HG03097 (cell line): ENCODE data around the gene BANP.
"Not testable (repeated sequence)": the region's sequence is repeated elsewhere in the genome, so short reads cannot be mapped to it uniquely, and the experiment has no call there.

Experiments
- ATAC-seq: cut with Tn5 transposase; IDR thresholded peaks from one replicate; pipeline ENCODE4 v1.9.1; 2021; ENCODE audit not compliant: unreplicated experiment, low FRiP score

The BANP gene

DNA sequence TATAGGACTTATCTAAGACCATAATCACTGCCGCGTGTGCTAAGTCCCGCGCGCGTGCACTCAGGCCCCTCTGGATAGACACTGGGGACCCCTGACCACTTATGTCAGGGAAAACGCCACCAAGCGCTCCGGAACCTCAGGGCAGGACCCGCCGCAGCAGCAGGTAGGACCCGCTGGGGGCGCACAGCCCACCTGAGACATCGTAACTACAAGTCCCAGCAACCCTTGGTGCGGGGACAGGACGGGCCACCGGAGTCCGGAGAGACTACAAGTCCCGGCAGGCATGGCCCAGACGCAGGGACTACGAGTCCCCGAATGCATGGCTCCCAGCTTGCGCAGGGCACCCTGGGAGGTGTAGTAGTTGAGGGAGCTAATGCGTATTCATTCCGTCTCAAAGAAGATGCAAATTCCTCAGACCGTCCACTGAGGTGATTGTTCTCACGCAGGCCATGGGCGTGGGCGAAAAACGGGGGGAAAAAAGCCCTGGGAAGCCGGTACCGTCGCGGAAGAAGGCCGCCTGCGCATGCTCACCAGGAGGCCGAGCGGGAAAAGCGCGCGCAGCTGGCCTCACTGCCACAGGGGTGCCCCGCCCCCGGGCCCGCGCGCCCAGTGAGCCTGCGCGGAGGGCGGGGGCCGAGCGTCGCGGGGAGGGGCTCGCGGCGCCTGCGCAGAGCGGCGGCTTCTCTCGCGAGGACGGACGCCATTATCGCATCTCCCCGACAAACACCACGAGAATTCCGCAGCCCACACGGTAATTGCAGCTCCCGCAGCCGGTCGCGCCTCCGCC lies at the start of gene BANP:
Gene BANP (plus strand): TSS at position 670 of the 787 bp plus-strand sequence. CDS start 23,682 bp downstream, outside the sequence.
- peak; percentile 87 for ATAC-seq

DNA sequence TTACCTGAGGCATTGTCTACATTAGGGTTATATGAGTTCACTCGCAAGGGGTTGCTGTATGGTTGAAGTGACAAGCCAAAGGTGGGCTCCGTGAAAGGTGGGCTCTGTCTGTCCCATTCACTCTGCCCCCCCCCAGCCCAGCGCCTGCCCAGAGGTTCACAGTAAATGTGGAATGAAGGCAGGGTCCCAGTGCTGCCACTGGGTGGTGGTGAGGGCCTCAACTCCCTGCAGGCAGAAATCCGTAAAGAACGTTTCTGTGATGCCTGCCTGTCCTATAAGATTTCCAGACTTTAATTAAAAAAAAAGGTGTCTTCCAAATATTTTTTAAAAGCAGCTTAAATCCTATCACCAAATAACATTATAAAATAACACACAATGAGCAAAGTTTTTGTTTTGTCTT lies 46.3 kb upstream of the BANP start:
- not testable (repeated sequence) for ATAC-seq

GRCh38 chr16:87905521-87905920 lies 45.7 kb upstream of the BANP start:
- not testable (repeated sequence) for ATAC-seq

GRCh38 chr16:87908101-87908500 lies 43.1 kb upstream of the BANP start:
- ATAC-seq = not testable (repeated sequence)

GRCh38 chr16:87909203-87909935 lies 41.9 kb upstream of the BANP start:
- ATAC-seq = not testable (repeated sequence)

- ATAC-seq = not testable (repeated sequence)
Observed at GRCh38 chr16:87911106-87911763, 40.0 kb upstream of the BANP start.

DNA sequence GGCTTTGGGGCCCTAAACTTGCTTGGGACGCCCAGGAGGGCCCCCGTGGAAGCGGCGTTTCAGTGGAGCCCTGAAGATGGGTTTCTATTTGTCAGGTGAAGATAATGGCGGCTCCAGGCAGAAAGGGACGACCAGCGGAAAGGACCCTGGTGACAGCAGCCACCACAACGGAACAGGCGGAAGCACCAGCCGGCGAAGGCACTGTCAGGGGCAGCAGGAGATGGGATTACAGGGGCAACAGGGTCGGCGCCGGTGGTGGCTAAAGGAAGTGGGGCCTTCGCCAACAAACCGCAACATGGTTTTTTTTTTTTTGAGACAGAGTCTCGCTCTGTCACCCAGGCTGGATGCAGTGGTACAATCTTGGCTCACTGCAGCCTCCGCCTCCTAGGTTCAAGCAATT lies 38.5 kb upstream of the BANP start:
- ATAC-seq = not testable (repeated sequence)

- ATAC-seq = not testable (repeated sequence)
Observed at GRCh38 chr16:87914021-87914725, 37.1 kb upstream of the BANP start.

GRCh38 chr16:87914812-87915211 lies 36.4 kb upstream of the BANP start:
- no peak for ATAC-seq

- ATAC-seq = no peak
Observed at GRCh38 chr16:87917503-87917902, 33.7 kb upstream of the BANP start.

DNA sequence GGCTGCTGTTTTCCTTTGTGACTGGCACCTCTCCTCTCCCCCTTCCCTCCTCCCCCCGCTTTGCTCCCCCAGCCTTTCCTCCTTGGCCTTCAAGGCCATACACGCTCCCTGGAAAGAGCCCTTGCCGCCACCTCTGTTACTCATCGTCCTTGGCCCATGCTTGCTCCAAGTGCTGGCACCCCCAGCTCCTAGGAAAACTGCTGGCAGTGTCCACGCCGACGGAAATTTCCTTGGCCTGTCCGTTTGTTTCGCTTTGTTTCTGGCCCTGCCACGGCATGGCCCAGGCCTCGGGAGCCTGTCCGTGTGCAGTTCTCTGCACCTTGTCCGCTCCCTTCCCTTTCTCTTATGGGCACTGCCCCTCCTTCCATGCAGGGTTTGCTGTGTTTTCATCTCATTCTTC lies 32.9 kb upstream of the BANP start:
- no peak for ATAC-seq

DNA sequence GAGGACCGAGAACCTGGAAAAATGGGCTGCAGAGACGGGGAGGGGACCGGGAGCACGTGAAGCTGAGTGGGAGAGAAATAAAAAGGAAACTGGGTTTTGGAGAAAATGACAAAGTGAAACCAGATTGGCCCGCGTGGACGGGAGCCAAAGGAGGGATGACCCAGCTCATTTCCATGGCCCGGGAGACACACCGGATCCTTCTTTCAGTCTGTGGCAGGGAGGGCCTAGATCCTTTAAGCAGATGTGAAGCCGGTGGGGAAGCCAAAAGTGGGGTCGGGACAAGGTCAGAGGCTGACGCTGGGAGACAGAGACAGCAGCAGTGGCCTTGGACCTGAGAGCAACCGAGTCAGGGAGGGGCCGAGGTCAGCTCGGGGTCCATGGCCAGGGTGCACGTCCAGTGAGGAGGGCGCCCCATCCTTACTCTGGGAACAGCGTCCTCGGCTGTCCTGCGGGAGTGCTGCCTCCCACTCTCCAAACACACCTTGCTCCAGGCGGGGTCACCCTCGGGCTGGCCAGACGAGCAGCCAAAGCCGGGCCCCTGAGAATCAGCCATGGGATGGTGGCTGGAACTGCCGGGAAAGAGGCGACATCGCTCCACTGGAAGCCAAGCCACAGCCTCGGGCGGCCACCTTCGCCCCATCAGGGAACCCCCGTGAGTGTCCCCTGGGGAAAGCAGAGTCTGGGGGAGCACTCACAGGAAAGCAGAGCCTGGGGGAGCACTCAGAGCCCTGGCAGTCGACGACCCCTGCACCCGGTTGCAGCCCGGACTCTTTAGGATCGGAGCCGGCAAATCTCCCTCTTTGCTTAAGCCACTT lies 32.2 kb upstream of the BANP start:
- ATAC-seq = no peak

- no peak for ATAC-seq
Observed at GRCh38 chr16:87919681-87919994, 31.6 kb upstream of the BANP start.

- no peak for ATAC-seq
Observed at GRCh38 chr16:87921236-87921773, 29.9 kb upstream of the BANP start.

DNA sequence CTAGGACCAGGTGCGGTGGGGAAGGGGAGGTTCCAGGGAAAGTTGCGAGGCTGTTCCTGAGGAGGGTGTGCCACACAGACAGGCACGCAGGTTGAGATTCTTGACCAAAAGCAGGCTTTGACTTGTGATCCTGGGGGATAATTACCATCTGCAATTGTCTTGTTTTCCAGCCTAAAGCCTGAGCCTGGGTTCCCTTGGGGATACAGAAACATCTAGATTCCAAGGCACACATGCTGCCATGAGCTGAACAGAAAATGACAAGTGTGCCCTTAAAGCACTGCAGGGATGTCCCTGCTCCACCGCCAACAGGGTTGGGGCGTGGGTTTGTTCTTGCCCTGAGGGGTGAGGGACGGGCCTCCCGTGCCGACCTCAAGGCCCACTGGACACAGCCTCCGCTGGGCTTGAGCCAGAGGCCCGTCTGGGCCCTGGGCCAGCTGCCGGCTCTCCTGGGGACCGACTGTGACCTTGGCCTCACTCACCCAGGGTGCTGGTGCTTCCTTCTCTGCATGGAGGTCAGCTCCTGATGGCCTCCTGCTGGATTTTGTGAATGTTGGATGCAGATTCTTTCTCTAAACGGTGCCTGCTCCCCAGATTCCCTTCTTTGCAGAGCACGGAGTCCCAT lies 28.9 kb upstream of the BANP start:
- no peak for ATAC-seq

GRCh38 chr16:87924041-87924810 lies 27.0 kb upstream of the BANP start:
- no peak for ATAC-seq

DNA sequence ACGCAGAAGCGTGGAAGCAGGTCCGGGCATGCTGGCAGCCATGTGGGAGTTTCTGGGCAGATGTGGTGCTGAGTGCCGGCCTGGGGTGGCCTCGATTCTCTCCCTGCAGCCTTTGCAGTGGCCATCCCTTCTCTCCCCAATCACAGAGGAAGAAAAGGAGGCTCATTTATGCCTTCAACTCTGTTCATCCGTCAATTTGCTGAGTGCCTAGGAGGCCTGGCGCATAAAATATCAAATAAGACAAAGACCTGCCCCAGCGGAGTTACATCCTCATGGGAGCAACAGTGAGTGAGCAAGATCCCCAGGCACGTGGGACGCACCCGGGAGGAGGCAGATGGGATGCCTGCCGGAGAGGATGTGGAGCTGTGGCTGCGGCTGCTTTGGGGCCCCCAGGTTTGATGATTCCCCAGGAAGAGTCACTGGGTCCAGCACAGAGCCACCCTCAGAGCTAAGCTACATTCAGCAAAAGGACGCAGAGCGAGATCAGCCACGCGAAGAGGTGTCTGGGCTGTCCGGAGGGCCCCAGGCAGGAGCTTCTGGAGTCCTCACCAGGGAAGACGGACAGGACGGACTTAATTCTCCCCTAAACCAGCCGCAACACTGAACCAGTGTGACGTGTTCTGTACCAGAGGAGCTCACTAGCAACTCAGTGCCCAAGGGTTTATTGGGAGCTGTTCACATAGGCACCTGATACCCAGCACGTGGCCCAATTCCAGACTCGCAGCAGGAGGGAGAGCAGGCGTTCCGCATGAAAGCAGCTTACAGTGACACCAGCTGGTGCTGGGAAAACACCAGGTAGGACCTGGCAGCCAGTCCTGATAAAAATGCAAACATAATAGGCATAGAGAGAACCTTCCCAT lies 26.2 kb upstream of the BANP start:
- no peak for ATAC-seq
